SK-N-SH (cell line): ENCODE data around the gene DGKD. TPM values are rescaled to one million over a fixed set of nuclear protein-coding genes. Genes with fewer than 3 reads are reported as not detected.

ENCODE experiments used
- CTCF ChIA-PET: fragments of 300-600, 350-600 bp; formaldehyde crosslinking; extraction: SDS; loops from one replicate; lab custom pipeline; 2021; lab: Yijun Ruan, JAX
- POLR2A ChIA-PET: fragments of 350-600 bp; sonication (Branson Sonifier 250); formaldehyde crosslinking; extraction: SDS; loops from one replicate; lab custom pipeline; 2020; ENCODE audit warnings: antibody characterized with exemption, inconsistent platforms; lab: Yijun Ruan, JAX
- DNase-seq: peaks from one replicate; pipeline ENCODE4 v3.0.0; 2012
- H2AFZ ChIP-seq: fragments of 200-600 bp; sonication (generic); 2 replicates; pipeline ENCODE4 v1.8.1; 2016; ENCODE audit warnings: antibody characterized with exemption, mild to moderate bottlenecking, low read depth
- H3F3A ChIP-seq: fragments of 200-600 bp; sonication (generic); replicated peaks from 2 replicates; pipeline ENCODE3; 2016; ENCODE audit warnings: antibody characterized with exemption, mild to moderate bottlenecking; ENCODE audit not compliant: insufficient read depth
- H3K27ac ChIP-seq, 2 experiments: fragments of 200-500 bp in 1 of 2; fragments of 200-600 bp in 1 of 2; sonication (Bioruptor generic) in 1 of 2; sonication (generic), shearing (Covaris generic) in 1 of 2; 2 replicates each; pipeline versions ENCODE4 v1.5.1 to v1.6.1; 2014 to 2016; ENCODE audit warnings: low read depth in 2 of 2, inconsistent platforms in 1 of 2, low read length in 1 of 2, mild to moderate bottlenecking in 1 of 2, mixed read lengths in 1 of 2
- H3K27me3 ChIP-seq: fragments of 200-600 bp; sonication (generic), shearing (Covaris generic); 2 replicates; pipeline ENCODE4 v1.6.1; 2016; ENCODE audit warnings: mixed run types; ENCODE audit not compliant: insufficient read depth
- H3K36me3 ChIP-seq, 2 experiments: fragments of 200-500 bp in 1 of 2; fragments of 200-600 bp in 1 of 2; sonication (Bioruptor generic) in 1 of 2; sonication (generic) in 1 of 2; replicated peaks in 1 of 2; 2 replicates each; pipeline versions ENCODE3 to v1.5.1; 2014 to 2016; ENCODE audit warnings: low read length in 1 of 2, mild to moderate bottlenecking in 1 of 2; ENCODE audit not compliant: insufficient read depth in 2 of 2, control insufficient read depth in 1 of 2
- H3K4me1 ChIP-seq, 2 experiments: fragments of 200-500 bp in 1 of 2; fragments of 200-600 bp in 1 of 2; sonication (Bioruptor generic) in 1 of 2; sonication (generic), shearing (Covaris generic) in 1 of 2; 2 replicates each; pipeline versions ENCODE4 v1.5.1 to v1.6.1; 2014 to 2016; ENCODE audit warnings: low read depth in 1 of 2, low read length in 1 of 2, mixed run types in 1 of 2; ENCODE audit not compliant: insufficient read depth in 2 of 2, control insufficient read depth in 1 of 2
- H3K4me2 ChIP-seq: fragments of 200-600 bp; sonication (generic), shearing (Covaris generic); 2 replicates; pipeline ENCODE4 v1.6.1; 2017; ENCODE audit warnings: mixed run types
- H3K4me3 ChIP-seq, 2 experiments: fragments of 200-500 bp in 1 of 2; fragments of 200-600 bp in 1 of 2; sonication (Bioruptor generic) in 1 of 2; sonication (generic), shearing (Covaris generic) in 1 of 2; 2 replicates each; pipeline versions ENCODE4 v1.5.1 to v1.8.1; 2014 to 2016; ENCODE audit warnings: low read depth in 2 of 2, inconsistent platforms in 1 of 2, low read length in 1 of 2, mild to moderate bottlenecking in 1 of 2, mixed read lengths in 1 of 2, moderate library complexity in 1 of 2
- H3K79me2 ChIP-seq: fragments of 200-600 bp; sonication (generic); 2 replicates; pipeline ENCODE4 v1.8.1; 2017; ENCODE audit warnings: mild to moderate bottlenecking; ENCODE audit not compliant: insufficient read depth
- H3K9ac ChIP-seq: fragments of 200-600 bp; sonication (generic); 2 replicates; pipeline ENCODE4 v1.6.1; 2017; ENCODE audit warnings: mixed run types
- H3K9me2 ChIP-seq: fragments of 200-600 bp; sonication (generic); 2 replicates; pipeline ENCODE4 v1.6.1; 2017; ENCODE audit warnings: mixed run types
- H3K9me3 ChIP-seq: fragments of 200-600 bp; sonication (generic); 2 replicates; pipeline ENCODE4 v1.6.1; 2017; ENCODE audit warnings: mixed run types, mild to moderate bottlenecking, moderate library complexity
- H4K20me1 ChIP-seq: fragments of 200-600 bp; sonication (generic); 2 replicates; pipeline ENCODE4 v1.6.1; 2017; ENCODE audit warnings: mild to moderate bottlenecking, mixed run types; ENCODE audit not compliant: insufficient read depth
- CHD2 ChIP-seq: fragments of 150-350 bp; IDR thresholded peaks from 2 replicates; pipeline ENCODE4 v1.6.1; 2018; ENCODE audit warnings: low read length; ENCODE audit not compliant: partially characterized antibody
- ELF1 ChIP-seq: IDR thresholded peaks from 2 replicates; pipeline ENCODE4 v1.4.0; 2012
- EP300 ChIP-seq, 2 experiments: IDR thresholded peaks; 2 replicates each; pipeline versions ENCODE4 v1.4.0 to v1.6.1; 2012; ENCODE audit warnings: borderline replicate concordance in 1 of 2, low read depth in 1 of 2, low read length in 1 of 2
- GABPA ChIP-seq: IDR thresholded peaks from 2 replicates; pipeline ENCODE4 v1.4.0; 2012; ENCODE audit warnings: low read depth, mild to moderate bottlenecking
- GATA2 ChIP-seq: sonication (generic); formaldehyde crosslinking; IDR thresholded peaks from 2 replicates; pipeline ENCODE4 v1.5.0; 2020; ENCODE audit warnings: mild to moderate bottlenecking, missing genetic modification reagents
- IRF3 ChIP-seq: fragments of 150-350 bp; IDR thresholded peaks from 2 replicates; pipeline ENCODE4 v1.6.1; 2016; ENCODE audit warnings: mild to moderate bottlenecking, low read depth, low read length
- MEF2A ChIP-seq: IDR thresholded peaks from 2 replicates; pipeline ENCODE4 v1.4.0; 2012; ENCODE audit warnings: low read depth, borderline replicate concordance
- NFIC ChIP-seq: IDR thresholded peaks from 2 replicates; pipeline ENCODE4 v1.4.0; 2012; ENCODE audit warnings: borderline replicate concordance
- NRF1 ChIP-seq: IDR thresholded peaks from 2 replicates; pipeline ENCODE4 v1.6.1; 2012; ENCODE audit warnings: low read depth, mild to moderate bottlenecking, low read length
- POLR2AphosphoS5 ChIP-seq: IDR thresholded peaks from 2 replicates; pipeline ENCODE4 v1.6.1; 2012; ENCODE audit warnings: low read depth, low read length
- RAD21 ChIP-seq: IDR thresholded peaks from 2 replicates; pipeline ENCODE4 v1.6.1; 2012; ENCODE audit warnings: mild to moderate bottlenecking, low read length
- RFX5 ChIP-seq: IDR thresholded peaks from 2 replicates; pipeline ENCODE4 v1.6.1; 2012; ENCODE audit warnings: mild to moderate bottlenecking, improper control_type of control experiment, low read length
- RXRA ChIP-seq: IDR thresholded peaks from 2 replicates; pipeline ENCODE4 v1.4.0; 2012; ENCODE audit warnings: low read depth, mild to moderate bottlenecking, borderline replicate concordance
- SMC3 ChIP-seq: IDR thresholded peaks from 2 replicates; pipeline ENCODE4 v1.6.1; 2012; ENCODE audit warnings: low read depth, low read length, improper control_type of control experiment
- YY1 ChIP-seq: IDR thresholded peaks from 2 replicates; pipeline ENCODE4 v1.4.0; 2012; ENCODE audit warnings: low read depth, mild to moderate bottlenecking
- WGBS: methylation state at CpG from one replicate; pipeline ENCODE4 v1.1.6; 2017; ENCODE audit warnings: low lambda C conversion rate; 5-methylcytosine and 5-hydroxymethylcytosine counted together
- polyA plus RNA-seq, 3 experiments: library from polyadenylated mRNA; depleted of rRNA; stranded (reverse); fragments of >200 nt; gene quantifications; 2 replicates each; pipeline ENCODE4 v1.2.3, GENCODE V29; 2012
- TF ChIP-seq, protein P1 (sequence below): IDR thresholded peaks from 2 replicates; pipeline ENCODE4 v1.4.0; 2012; ENCODE audit warnings: low read depth
- TF ChIP-seq, protein P2 (sequence below): IDR thresholded peaks from 2 replicates; pipeline ENCODE4; 2012
- TF ChIP-seq, protein P3 (sequence below): fragments of 150-350 bp; IDR thresholded peaks from 2 replicates; pipeline ENCODE4 v1.6.1; 2017; ENCODE audit warnings: antibody characterized with exemption, low read length, low read depth, borderline replicate concordance

DGKD gene
- polyA plus RNA-seq, 1 of the 3 experiments (the other 2 are of a cell fraction) = 21.7 TPM

DNA sequence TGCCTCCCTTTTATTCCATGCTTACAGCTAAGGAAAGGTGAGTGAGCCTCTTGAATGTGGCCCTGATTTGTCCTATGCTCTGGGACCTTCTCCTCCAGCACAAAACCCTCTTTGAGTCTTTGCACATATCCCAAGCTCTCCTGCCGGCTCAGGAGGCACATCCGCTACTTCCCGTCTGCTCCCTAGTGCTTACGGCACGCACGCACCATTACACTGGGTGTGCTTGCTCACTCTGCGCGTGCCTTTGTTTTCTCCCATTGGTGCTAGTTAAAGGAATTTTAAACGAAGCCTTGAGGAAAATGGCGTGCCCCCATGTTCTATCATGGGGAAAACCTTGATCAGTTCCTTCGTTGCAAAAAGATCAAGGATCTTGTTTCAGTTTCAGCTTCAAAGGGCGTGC, 7.9 kb upstream of the DGKD start:
- Histone ChIP-seq H3K4me1 (peaks cover 8 to 9% of the 10 kb centered on the region in 2 experiments; a peak in 2 of 4 replicates), H4K20me1 (no peaks in the 10 kb centered on the region), H3K27ac (no peak overlapping the region), H3K4me3 (no peak overlapping the region), H2AFZ (no peak overlapping the region), H3K4me2 (no peak overlapping the region), H3K79me2 (no peaks in the 10 kb centered on the region), H3K9me2 (no peaks in the 10 kb centered on the region), H3K9ac (no peak overlapping the region), H3K9me3 (no peaks in the 10 kb centered on the region), H3K27me3 (no peaks in the 10 kb centered on the region), H3K36me3 (no peaks in the 10 kb centered on the region), H3F3A (peaks cover 3% of the 10 kb centered on the region)
- POLR2A ChIA-PET = no interaction called here
- CTCF ChIA-PET = interaction anchor here (3.1 kb wide), 1 partner anchor 97 kb away, joined by 15 read pairs; no protein-coding TSS in a partner anchor
- DNase-seq = no peak
- TF ChIP-seq RAD21 (no peak), SMC3 (no peak), NFIC (no peak), IRF3 (no peak), RFX5 (no peak), MEF2A (no peak), NRF1 (no peak), YY1 (no peak), CHD2 (no peak), RXRA (no peak), GATA2 (CRISPR knock-in tag) (no peak), POLR2AphosphoS5 (no peak), GABPA (no peak), ELF1 (no peak), EP300 (IDR thresholded peaks at IDR 0.05; ENCODE audit: borderline replicate concordance in 1 of 2, low read depth in 1 of 2, low read length in 1 of 2) (no peak)
- TF ChIP-seq, protein P1, sequence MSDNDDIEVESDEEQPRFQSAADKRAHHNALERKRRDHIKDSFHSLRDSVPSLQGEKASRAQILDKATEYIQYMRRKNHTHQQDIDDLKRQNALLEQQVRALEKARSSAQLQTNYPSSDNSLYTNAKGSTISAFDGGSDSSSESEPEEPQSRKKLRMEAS = no peak
- TF ChIP-seq, protein P2, sequence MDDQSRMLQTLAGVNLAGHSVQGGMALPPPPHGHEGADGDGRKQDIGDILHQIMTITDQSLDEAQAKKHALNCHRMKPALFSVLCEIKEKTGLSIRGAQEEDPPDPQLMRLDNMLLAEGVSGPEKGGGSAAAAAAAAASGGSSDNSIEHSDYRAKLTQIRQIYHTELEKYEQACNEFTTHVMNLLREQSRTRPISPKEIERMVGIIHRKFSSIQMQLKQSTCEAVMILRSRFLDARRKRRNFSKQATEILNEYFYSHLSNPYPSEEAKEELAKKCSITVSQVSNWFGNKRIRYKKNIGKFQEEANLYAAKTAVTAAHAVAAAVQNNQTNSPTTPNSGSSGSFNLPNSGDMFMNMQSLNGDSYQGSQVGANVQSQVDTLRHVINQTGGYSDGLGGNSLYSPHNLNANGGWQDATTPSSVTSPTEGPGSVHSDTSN = no peak
- TF ChIP-seq, protein P3, sequence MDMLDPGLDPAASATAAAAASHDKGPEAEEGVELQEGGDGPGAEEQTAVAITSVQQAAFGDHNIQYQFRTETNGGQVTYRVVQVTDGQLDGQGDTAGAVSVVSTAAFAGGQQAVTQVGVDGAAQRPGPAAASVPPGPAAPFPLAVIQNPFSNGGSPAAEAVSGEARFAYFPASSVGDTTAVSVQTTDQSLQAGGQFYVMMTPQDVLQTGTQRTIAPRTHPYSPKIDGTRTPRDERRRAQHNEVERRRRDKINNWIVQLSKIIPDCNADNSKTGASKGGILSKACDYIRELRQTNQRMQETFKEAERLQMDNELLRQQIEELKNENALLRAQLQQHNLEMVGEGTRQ = no peak
- WGBS = 92% methylated on average over 12 of the region's 12 CpGs
